NCI-H1048 (cell line): Measurements from ENCODE around the gene DLL3.
A peak's percentile ranks its signal among the peaks of the same experiment; 100 is the strongest.

Experiments used
- DNase-seq: peaks from one replicate; lab custom pipeline; 2025; lab: John Stamatoyannopoulos, UW

Gene DLL3

DNA sequence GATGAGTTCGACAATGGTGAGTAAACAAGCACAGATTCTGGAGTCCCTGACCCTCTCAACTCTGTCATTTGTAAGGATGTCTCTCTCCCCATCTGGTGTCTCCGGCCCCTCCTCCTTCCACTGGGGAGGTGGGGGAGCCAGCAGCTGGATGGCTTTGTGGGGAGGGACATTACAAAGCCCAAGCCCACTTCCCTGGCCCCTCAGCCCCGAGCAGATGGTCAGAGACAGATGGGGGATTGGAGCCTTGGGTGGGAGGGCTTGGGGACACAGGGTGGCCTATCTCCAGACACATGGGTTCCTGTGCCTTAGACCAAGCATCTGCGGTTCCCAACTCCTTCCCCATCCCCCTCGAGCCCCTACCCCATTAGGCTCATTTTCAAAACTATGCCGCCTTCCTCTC lies 15.6 kb upstream of the DLL3 start:
- no peak for DNase-seq

DNA sequence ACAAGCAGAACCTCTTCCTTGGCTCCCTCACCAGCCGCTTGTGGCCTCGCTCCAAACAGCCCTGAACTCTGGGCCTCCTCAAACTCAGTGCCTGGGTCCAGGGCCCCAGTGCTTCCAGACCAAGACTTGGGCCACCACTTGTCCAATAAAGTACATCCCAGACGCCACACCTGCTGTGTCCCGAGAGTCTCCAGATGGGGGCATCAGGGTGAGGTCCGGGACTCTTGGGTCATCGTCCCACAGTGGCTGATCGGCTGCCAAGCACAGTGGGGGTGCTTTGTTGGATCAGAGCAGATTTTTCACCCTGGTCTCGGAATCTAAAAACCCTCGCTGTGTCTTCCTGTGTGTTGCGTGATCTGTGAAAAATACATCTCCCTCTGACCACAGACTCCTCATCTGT lies 9.0 kb upstream of the DLL3 start:
- DNase-seq: no peak

DNA sequence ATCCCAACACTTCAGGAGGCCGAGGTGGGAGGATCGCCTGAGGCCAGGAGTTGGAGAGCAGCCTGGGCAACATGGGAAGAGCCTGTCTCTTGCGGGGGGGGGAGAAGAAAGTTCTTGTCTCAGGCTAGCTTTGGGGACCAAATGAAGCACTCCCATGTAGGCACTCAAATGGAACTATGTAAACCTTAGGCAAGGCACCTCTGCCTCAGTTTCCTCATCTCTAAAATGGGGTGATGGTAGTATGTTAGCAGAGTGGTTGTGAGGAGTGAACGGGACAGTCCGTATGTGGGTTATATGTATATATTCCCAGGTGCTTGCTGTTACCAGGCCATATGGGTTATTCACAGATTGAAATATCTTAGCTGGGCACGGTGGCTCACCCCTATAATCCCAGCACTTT lies 6.5 kb upstream of the DLL3 start:
- no peak for DNase-seq

DNA sequence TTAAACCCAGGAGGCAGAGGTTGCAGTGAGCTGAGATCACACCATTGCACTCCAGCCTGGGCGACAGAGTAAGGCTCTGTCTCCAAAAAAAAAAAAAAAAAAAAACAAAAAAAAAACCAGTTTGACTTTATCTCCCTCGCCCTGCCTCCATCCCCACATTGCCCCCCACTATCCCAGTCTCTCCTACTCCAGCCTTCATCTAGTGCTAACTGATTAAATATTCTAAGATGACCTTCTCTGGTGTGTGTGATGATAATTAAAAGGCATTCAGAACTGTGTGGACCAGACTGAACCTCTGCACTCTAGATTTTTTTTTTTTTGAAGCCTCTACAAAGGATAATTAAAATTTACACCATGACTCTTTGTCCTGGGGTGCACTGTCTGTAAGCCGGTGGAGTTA lies 6.0 kb upstream of the DLL3 start:
- no peak for DNase-seq

DNA sequence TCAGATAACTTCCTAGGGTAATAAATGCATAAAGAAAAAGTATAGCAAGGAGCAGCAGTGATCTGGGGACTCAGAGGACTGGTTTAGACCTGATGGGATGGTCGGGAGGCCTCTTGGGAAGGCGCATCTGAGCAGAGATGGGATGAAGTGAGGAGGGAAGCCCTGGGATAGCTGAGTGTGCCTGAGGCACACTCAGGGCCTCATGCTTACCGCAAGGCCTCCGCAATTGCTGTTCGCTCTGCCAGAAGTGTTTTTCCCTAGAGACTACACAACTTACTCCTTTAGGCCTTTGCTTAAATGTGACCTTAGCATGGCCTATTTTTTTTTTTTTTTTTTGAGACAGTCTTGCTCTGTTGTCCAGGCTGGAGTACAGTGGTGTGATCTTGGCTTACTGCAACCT lies 4.1 kb upstream of the DLL3 start:
- no peak for DNase-seq

DNA sequence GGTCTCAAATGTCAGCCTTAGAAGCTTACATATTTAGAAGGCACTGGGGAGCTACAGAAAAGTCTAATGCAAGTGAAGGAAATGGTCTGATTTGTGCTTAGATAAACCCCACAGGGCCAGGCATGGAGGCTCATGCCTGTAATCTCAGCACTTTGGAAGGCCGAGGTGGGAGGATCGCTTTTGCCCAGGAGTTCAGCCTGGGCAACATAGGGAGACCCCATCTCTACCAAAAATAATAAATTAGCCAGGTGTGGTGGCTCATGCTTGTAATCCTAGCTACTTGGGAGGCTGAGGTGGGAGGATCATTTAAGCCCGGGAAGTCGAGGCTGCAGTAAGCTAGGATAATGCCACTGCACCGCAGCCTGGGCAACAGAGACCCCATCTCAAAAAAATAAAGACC lies 2.7 kb upstream of the DLL3 start:
- DNase-seq: no peak

DNA sequence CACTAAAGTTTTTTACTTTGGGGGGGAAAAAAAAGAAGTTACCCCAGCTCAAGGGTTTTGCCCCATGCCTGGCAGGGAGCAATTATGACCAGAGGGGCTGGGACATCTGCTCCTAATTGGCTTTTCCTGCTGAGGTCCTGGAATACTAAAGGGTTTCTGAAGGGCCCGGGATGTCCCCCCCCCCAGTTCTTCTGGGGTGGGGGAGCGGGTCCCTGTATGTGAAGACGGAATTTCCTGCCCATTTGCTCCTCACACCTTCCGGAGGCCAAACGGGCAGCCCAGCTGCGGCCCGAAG lies 1.1 kb upstream of the DLL3 start:
- no peak for DNase-seq

DNA sequence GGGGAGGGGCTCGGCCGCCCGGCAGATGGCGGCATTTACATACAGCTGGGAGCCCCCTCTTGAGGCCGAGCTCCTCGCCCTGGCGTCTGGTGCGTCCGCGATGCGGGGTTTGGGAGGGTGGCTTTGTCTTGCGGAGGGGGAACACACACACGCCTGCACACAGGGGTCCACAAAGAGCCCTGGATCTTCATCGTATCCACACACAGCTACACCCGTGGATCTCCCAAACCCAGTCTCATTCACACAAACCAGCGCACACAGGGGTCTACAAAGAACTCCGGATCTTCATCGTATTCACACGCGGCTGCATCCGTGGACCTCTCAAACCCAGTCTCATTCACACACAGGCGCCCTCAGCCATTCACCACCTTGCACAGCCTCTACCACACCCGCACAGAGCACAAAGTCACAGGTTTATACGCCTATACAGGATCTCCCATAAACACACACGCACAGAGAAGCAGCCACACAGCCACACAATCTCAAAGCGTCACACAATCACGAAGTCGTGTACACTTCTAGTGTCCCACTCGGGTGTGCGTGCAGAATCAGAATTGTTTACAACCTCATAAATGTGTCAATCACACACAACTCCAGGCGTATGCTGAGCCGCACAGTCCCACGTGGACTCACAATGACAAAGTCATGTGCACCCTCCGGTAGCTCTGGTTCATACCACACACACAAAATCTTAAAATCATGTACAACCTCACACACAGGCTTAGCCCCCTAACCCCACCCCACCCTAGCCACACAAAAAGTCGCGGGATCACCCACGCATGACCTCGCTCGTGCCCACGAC lies 550 bp upstream of the DLL3 start:
- no peak for DNase-seq

DNA sequence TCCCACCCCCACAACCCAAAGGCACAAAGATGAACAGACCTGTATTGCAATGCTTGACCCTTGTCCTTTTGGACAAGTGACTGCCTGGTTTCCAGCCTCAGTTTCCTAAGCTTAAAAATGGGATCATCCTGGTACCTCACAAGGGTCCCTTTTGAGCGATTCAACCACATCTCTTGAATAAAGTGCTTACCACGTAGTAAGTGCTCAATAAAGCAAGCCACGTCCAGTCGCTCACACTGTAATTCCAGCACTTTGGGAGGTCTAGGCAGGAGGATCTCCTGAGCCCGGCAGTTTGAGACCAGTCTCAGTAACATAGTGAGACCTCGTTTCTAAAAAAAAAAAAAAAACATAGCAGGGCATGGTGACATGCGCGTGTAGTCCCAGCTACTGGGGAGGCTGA lies 1.2 kb downstream of the DLL3 start:
- no peak for DNase-seq

DNA sequence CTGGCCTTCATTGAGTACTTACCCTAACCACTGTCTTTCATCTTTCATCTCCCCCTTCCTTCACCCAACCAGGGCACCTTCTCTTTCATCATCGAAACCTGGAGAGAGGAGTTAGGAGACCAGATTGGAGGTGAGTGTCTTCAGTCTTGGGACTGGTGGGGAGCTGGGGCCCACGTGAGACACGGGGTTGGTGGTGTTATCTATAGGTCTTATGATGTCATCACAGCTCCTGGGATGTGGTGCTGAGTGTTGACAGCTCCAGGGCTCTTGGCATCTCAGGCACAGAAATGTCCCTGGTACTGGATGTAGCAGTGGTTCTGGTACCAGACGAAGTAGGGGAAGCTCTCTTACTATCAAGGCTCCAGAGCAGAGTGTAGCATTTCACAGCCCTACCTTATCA lies 1.8 kb downstream of the DLL3 start:
- DNase-seq: no peak

DNA sequence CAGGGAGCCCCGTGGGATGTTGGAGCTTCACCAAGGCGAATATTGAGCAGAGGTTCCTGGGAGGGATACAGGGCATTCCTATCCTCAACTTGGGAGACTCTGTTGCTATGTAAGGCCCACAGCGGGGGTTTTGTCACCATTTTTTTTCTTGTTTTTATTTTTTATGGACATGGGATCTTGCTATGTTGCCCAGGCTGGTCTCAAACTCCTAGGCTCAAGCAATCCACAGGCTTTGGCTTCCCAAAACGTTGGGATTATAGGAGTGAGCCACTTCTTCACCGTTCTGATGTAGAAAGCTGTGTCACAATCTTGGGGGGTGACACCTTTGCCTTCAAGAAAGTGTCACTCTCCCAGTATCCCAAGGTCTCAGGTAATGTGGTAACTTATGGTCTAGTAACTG lies 2.6 kb downstream of the DLL3 start:
- no peak for DNase-seq

DNA sequence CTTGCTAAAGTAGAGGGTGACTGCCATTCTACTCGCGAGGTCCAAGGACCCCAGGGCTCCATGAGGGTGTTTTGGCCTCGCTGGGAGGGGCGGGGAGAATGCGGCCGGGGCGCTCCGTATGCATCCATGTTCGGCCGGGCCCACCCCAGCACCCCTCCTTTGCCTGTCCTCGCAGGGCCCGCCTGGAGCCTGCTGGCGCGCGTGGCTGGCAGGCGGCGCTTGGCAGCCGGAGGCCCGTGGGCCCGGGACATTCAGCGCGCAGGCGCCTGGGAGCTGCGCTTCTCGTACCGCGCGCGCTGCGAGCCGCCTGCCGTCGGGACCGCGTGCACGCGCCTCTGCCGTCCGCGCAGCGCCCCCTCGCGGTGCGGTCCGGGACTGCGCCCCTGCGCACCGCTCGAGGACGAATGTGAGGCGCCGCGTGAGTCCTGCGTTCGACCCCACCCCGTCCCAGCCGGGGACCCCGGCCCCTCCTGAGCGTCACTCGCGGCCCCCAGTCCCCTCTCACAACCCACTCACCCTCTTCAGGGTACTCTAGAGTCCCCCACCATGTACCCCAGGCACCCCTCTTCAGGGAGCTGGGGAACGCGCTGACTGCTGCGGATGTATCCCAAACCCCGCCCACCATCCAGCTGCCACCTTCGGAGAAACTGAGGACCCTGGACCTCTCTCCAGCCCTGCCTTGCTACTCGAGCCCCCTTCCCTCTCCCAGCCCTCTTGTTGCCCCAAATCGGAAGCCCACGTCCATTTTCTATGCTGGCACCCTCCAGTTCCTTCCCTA lies 4.1 kb downstream of the DLL3 start:
- DNase-seq: peak; percentile 63

DNA sequence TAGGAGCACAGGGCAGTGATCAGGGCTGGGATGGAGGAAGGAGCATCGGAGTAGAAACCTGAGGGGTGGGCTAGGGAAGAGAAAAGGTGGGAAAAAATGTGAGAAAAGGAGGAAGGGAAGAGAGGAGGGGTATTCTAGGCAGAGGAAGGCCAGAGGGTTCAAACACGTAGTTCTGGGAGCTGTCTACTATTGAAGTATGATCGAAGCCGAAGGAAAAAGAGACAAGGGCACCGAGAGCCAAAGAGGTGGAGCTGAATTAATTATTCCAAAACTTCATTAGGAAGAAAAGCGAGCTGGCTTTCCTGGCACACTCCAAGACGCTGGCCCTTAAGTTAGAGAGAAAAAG lies 7.8 kb downstream of the DLL3 start:
- no peak for DNase-seq

DNA sequence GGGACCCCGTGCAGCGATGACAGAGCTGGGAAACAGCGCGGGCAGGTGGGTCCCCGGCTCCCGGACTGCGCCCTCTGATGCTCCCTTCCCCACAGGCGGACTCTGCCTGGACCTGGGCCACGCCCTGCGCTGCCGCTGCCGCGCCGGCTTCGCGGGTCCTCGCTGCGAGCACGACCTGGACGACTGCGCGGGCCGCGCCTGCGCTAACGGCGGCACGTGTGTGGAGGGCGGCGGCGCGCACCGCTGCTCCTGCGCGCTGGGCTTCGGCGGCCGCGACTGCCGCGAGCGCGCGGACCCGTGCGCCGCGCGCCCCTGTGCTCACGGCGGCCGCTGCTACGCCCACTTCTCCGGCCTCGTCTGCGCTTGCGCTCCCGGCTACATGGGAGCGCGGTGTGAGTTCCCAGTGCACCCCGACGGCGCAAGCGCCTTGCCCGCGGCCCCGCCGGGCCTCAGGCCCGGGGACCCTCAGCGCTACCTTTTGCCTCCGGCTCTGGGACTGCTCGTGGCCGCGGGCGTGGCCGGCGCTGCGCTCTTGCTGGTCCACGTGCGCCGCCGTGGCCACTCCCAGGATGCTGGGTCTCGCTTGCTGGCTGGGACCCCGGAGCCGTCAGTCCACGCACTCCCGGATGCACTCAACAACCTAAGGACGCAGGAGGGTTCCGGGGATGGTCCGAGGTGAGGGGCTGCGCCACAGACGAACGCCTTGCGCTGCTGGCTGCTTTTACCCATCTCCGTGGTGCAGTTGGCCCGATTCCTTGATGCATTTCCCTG lies 8.4 kb downstream of the DLL3 start:
- DNase-seq: peak; percentile 60

DNA sequence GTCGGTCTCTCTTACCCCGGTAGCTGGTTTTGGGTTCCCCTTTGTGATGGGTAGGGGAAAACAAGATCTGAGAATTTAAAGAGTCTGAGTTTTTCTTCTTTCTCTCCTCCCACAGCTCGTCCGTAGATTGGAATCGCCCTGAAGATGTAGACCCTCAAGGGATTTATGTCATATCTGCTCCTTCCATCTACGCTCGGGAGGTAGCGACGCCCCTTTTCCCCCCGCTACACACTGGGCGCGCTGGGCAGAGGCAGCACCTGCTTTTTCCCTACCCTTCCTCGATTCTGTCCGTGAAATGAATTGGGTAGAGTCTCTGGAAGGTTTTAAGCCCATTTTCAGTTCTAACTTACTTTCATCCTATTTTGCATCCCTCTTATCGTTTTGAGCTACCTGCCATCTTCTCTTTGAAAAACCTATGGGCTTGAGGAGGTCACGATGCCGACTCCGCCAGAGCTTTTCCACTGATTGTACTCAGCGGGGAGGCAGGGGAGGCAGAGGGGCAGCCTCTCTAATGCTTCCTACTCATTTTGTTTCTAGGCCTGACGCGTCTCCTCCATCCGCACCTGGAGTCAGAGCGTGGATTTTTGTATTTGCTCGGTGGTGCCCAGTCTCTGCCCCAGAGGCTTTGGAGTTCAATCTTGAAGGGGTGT lies 9.1 kb downstream of the DLL3 start:
- no peak for DNase-seq

DNA sequence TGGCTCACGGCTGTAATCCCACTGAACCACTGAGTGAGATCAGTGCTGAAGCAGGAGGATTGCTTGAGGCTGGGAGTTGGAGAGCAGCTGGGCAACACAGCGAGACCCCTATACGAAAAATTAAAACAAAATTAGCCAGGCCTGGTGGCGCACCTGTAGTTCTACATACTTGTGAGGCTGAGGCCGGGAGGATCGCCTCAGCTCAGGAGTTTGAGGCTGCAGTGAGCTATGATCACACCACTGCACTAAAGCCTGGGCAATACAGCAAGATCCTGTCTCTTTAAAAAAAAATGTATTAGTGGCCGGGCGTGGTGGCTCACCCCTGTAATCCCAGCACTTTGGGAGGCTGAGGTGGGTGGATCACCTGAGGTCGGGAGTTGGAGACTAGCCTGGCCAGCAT lies 9.9 kb downstream of the DLL3 start:
- no peak for DNase-seq

DNA sequence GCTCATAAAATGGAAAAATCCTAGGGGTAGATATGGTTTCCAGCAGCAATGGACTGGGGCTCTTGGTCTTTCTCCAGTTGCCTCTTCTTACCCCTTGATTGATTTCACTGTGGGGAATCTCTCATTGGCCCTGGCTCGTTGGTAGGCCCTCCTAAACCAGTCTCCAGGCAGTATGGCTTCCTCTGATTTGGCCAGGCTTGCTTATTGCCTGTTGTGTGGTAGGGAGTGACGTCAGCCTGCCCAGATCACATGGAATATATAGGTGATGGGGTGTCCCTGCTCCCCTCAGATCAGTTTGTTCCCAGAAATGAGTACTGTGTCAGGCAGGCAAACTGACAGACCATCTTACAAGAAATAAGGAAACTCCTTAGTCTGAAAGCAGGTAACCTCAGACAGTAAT lies 10.5 kb downstream of the DLL3 start:
- DNase-seq: no peak

DNA sequence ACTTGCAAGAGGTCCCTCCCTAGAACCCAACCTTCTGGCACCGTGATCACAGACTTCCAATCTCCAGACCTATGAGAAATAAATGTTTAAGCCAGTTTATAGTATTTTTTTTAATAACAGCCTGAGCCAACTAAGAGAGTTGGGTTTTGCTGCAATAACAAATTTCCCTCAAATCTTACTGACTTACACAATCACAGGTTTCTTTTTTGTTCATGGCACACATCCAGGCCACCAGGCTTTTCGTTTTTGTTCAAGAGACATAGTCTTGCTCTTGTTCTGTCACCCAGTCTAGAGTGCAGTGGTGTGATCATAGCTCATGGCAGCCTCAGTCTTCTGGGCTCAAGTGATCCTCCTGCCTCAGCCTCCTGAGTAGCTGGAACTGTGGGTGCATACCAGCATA lies 14.2 kb downstream of the DLL3 start:
- no peak for DNase-seq

DNA sequence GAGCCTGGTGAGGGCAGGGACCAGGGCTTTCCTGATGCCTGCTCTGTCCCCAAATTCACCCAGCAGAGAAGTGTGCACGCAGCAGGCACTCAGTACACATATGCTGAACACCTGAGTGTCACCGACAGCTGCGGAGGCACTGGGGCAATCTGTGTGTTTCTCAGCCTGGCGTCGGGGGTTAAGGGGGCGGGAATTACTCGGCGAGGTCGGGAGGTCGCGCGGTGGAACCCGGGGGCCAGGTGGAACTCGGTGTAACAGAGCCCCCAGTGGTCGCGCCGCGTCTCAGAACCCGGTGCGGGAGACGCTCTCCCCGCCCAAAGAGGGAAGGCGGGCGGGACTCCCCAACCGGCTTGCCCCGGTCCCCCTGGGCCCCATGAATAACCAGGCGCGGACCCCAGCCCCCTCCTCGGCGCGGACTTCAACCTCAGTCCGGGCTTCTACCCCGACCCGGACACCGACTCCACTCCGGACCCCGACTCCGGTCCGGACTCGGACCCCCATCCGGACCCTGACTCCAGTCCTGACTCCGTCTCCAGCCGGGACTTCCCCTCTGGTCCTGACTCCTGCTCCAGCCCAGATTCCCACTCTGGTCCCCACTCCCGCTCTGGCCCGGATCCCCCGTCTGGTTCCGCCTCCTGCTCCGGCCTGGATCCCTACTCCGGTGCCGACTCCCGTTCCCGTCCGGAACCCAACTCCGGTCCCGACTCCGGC lies 16.2 kb downstream of the DLL3 start, which contains the start of gene SELENOV:
Gene SELENOV, plus strand, starts transcription at position 300 of the 711 bp plus-strand sequence. Its CDS starts 74 bp downstream, at position 374.
- DNase-seq: no peak

DNA sequence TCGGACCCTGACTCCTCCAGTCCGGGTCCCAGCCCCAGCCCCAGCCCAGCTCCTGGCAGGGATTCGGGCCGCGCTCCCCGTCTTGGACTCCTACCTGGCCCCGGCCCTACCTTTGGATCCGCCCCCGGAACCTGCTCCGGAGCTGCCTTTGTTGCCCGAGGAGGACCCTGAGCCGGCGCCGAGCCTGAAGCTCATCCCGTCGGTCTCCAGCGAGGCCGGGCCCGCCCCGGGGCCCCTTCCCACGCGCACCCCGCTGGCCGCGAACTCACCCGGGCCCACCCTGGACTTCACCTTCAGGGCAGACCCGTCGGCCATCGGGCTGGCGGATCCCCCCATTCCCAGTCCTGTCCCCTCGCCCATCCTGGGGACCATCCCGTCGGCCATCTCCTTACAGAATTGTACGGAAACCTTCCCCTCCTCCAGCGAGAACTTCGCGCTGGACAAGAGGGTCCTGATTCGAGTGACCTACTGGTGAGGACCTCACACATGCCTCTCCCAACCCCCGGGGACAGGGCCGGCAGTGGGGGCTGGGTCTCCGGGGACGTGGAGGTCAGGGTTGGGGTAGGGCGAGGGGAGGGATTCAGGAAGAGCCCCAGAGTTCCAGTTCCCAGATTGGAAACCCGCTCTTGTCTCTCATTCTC lies 16.9 kb downstream of the DLL3 start:
- DNase-seq: no peak

DNA sequence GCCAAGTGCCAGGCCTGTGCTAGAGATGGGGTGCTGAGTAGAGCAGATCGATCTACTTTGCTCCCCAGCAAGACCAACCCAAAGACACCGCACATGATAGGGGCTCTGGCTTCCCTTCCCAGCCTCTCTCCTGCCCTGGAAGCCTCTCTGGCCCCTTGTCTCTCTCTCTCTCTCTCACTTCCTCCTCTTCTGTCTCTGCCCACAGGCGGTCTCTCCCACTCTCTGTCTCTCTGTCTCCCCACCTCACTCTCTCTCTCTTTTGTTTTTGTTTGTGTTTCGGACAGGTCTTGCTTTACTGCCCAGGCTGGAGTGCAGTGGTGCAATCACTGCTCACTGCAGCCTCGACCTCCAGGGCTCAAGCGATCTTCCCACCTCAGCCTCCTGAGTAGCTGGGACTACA lies 17.5 kb downstream of the DLL3 start:
- no peak for DNase-seq
